Measurements from ENCODE around the gene NMU. TPM values are rescaled to one million over a fixed set of nuclear protein-coding genes. Genes with fewer than 3 reads are reported as not detected.
"Not testable (repeated sequence)": the region's sequence is repeated elsewhere in the genome, so short reads cannot be mapped to it uniquely, and the experiment has no call there.

Gene NMU
- polyA plus RNA-seq, 4 donors: 0.24 to 28.3 TPM; not detected in 2

DNA sequence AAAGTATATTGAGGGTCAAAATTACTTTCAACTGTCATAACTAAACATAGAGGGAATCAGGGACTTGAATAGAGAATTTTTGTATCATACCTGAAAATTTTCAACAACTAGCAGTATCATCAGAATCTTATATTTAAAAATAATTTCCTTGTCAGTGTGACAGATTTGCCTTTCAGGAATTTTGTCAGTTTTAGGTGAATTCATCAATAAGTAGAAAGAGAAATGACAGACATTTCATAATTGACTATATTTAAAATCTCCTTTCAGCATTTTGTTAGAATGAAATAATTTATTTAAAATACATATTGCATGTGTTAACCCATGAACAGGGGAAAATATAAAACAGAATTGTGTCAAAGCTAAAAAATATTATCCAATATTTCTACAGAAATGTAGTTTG is 35.5 kb downstream of the NMU start:
- peak; percentile 51 for FAIRE-seq
- DNase-seq: no peak
- Histone ChIP-seq H3K27me3 (ENCODE audit: control insufficient read depth in 3 of 3, insufficient read depth in 3 of 3, low read length in 3 of 3) (peaks cover 0 to 2% (median 0%) of the 10 kb centered on the region in 3 donors), H3K27ac (ENCODE audit: low read depth in 1 of 3, low read length in 2 of 3) (no peak overlapping the region), H3K4me3 (ENCODE audit: low read depth in 1 of 3, low read length in 3 of 3) (no peak overlapping the region), H3K4me1 (ENCODE audit: control insufficient read depth in 3 of 3, insufficient read depth in 2 of 3, low read depth in 1 of 3, low read length in 2 of 3) (no peaks in the 10 kb centered on the region), H3K9me3 (ENCODE audit: control insufficient read depth in 2 of 2, insufficient read depth in 1 of 2, low read depth in 1 of 2, low read length in 1 of 2) (peaks cover 0 to 2% of the 10 kb centered on the region in 2 donors), H3K36me3 (ENCODE audit: control insufficient read depth in 3 of 3, insufficient read depth in 2 of 3, low read depth in 1 of 3, low read length in 3 of 3) (no peaks in the 10 kb centered on the region)

DNA sequence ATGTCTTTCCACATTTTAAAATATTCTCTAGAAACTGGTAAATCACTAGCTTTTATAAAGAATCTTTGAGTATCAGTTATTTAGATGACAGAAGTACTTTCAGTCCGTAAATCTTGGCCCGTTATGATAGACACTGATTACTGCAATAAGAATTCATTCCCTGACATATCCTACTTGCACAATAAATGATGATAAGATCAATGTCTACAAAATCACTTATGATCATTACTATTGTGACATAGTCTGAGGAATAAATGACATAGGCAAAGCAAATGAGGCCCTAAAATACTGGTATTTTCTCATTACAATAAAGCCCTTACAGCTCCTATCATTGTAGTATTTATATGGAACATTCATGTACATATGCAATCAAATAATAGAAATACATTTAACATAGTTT is 37.5 kb downstream of the NMU start:
- H3K27me3 ChIP-seq (ENCODE audit: control insufficient read depth in 3 of 3, insufficient read depth in 3 of 3, low read length in 3 of 3): no peaks in the 10 kb centered on the region
- peaks cover 0 to 2% of the 10 kb centered on the region in 2 donors for H3K9me3 ChIP-seq (ENCODE audit: control insufficient read depth in 2 of 2, insufficient read depth in 1 of 2, low read depth in 1 of 2, low read length in 1 of 2)
- WGBS, 3 donors: 74 to 85% (median 79%) methylated on average over 2 of the region's 2 CpGs
- FAIRE-seq: no peak
- DNase-seq: no peak
- no peak overlapping the region for H3K27ac ChIP-seq (ENCODE audit: low read depth in 1 of 3, low read length in 2 of 3)
- H3K4me1 ChIP-seq (ENCODE audit: control insufficient read depth in 3 of 3, insufficient read depth in 2 of 3, low read depth in 1 of 3, low read length in 2 of 3): no peaks in the 10 kb centered on the region
- H3K36me3 ChIP-seq (ENCODE audit: control insufficient read depth in 3 of 3, insufficient read depth in 2 of 3, low read depth in 1 of 3, low read length in 3 of 3): no peaks in the 10 kb centered on the region
- no peak overlapping the region for H3K4me3 ChIP-seq (ENCODE audit: low read depth in 1 of 3, low read length in 3 of 3)

DNA sequence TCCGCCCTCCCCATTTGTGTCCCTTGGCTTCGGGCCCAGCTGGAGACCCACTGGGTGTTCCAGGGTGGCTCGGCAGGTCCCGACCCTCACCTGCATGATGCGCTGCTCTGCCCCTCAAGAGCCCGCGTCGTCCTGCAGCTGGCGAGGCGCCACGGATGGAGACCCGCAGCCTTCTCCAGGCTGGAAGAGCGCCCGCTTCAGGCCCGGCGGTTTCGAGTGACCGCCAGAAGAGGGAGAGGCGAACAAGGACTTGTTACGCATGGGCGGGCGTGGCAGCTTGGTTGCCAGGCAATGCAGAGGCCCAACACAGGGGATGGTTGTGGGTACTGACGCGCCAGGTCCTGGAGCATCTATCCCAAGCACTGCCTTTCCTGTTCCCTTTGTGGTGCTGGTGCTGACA is 44.1 kb downstream of the NMU start, which contains the start of gene PDCL2:
Gene PDCL2 (minus strand): TSS at position 232 of the 400 bp plus-strand sequence. CDS start 136 bp downstream, at position 96.
- H3K27me3 ChIP-seq (ENCODE audit: control insufficient read depth in 3 of 3, insufficient read depth in 3 of 3, low read length in 3 of 3): no peaks in the 10 kb centered on the region
- H3K36me3 ChIP-seq (ENCODE audit: control insufficient read depth in 3 of 3, insufficient read depth in 2 of 3, low read depth in 1 of 3, low read length in 3 of 3): no peaks in the 10 kb centered on the region
- H3K4me1 ChIP-seq (ENCODE audit: control insufficient read depth in 3 of 3, insufficient read depth in 2 of 3, low read depth in 1 of 3, low read length in 2 of 3): no peaks in the 10 kb centered on the region
- H3K9me3 ChIP-seq (ENCODE audit: control insufficient read depth in 2 of 2, insufficient read depth in 1 of 2, low read depth in 1 of 2, low read length in 1 of 2): no peaks in the 10 kb centered on the region
- 92 to 93% (median 92%) methylated on average over 24 of the region's 24 CpGs for WGBS, 3 donors
- FAIRE-seq: no peak
- DNase-seq: no peak
- H3K4me3 ChIP-seq (ENCODE audit: low read depth in 1 of 3, low read length in 3 of 3): no peak within 1 kb of the TSS
- no peak within 1 kb of the TSS for H3K27ac ChIP-seq (ENCODE audit: low read depth in 1 of 3, low read length in 2 of 3)

- Histone ChIP-seq H3K4me1 (ENCODE audit: control insufficient read depth in 3 of 3, insufficient read depth in 2 of 3, low read depth in 1 of 3, low read length in 2 of 3) (no peaks in the 10 kb centered on the region), H3K9me3 (ENCODE audit: control insufficient read depth in 2 of 2, insufficient read depth in 1 of 2, low read depth in 1 of 2, low read length in 1 of 2) (no peaks in the 10 kb centered on the region), H3K27me3 (ENCODE audit: control insufficient read depth in 3 of 3, insufficient read depth in 3 of 3, low read length in 3 of 3) (no peaks in the 10 kb centered on the region), H3K27ac (ENCODE audit: low read depth in 1 of 3, low read length in 2 of 3) (no peak overlapping the region), H3K36me3 (ENCODE audit: control insufficient read depth in 3 of 3, insufficient read depth in 2 of 3, low read depth in 1 of 3, low read length in 3 of 3) (no peaks in the 10 kb centered on the region), H3K4me3 (ENCODE audit: low read depth in 1 of 3, low read length in 3 of 3) (no peak overlapping the region)
- WGBS, 3 donors: 68 to 76% (median 74%) methylated on average over 2 of the region's 2 CpGs
- no peak for DNase-seq
- FAIRE-seq: no peak
Measured at GRCh38 chr4:55588160-55588559, 47.9 kb downstream of the NMU start.

- 70 to 94% methylated on average over 2 of the region's 2 CpGs; no CpG with 5 or more reads in 1 of the 3 donors for WGBS, 3 donors
- not testable (repeated sequence) for H3K4me1 ChIP-seq (ENCODE audit: control insufficient read depth in 3 of 3, insufficient read depth in 2 of 3, low read depth in 1 of 3, low read length in 2 of 3); H3K9me3 ChIP-seq (ENCODE audit: control insufficient read depth in 2 of 2, insufficient read depth in 1 of 2, low read depth in 1 of 2, low read length in 1 of 2); H3K4me3 ChIP-seq (ENCODE audit: low read depth in 1 of 3, low read length in 3 of 3); DNase-seq; H3K36me3 ChIP-seq (ENCODE audit: control insufficient read depth in 3 of 3, insufficient read depth in 2 of 3, low read depth in 1 of 3, low read length in 3 of 3); H3K27ac ChIP-seq (ENCODE audit: low read depth in 1 of 3, low read length in 2 of 3); FAIRE-seq; H3K27me3 ChIP-seq (ENCODE audit: control insufficient read depth in 3 of 3, insufficient read depth in 3 of 3, low read length in 3 of 3)
Measured at GRCh38 chr4:55582773-55583172, 53.3 kb downstream of the NMU start.

GRCh38 chr4:55578341-55579010 is 57.6 kb downstream of the NMU start:
- Histone ChIP-seq H3K27me3 (ENCODE audit: control insufficient read depth in 3 of 3, insufficient read depth in 3 of 3, low read length in 3 of 3) (no peaks in the 10 kb centered on the region), H3K4me3 (ENCODE audit: low read depth in 1 of 3, low read length in 3 of 3) (no peak overlapping the region), H3K4me1 (ENCODE audit: control insufficient read depth in 3 of 3, insufficient read depth in 2 of 3, low read depth in 1 of 3, low read length in 2 of 3) (no peaks in the 10 kb centered on the region), H3K36me3 (ENCODE audit: control insufficient read depth in 3 of 3, insufficient read depth in 2 of 3, low read depth in 1 of 3, low read length in 3 of 3) (no peaks in the 10 kb centered on the region), H3K9me3 (ENCODE audit: control insufficient read depth in 2 of 2, insufficient read depth in 1 of 2, low read depth in 1 of 2, low read length in 1 of 2) (peaks cover 0 to 12% of the 10 kb centered on the region in 2 donors), H3K27ac (ENCODE audit: low read depth in 1 of 3, low read length in 2 of 3) (no peak overlapping the region)
- no peak for DNase-seq
- no peak for FAIRE-seq

- Histone ChIP-seq H3K9me3 (ENCODE audit: control insufficient read depth in 2 of 2, insufficient read depth in 1 of 2, low read depth in 1 of 2, low read length in 1 of 2) (peaks cover 0 to 9% of the 10 kb centered on the region in 2 donors), H3K27ac (ENCODE audit: low read depth in 1 of 3, low read length in 2 of 3) (no peak overlapping the region), H3K36me3 (ENCODE audit: control insufficient read depth in 3 of 3, insufficient read depth in 2 of 3, low read depth in 1 of 3, low read length in 3 of 3) (no peaks in the 10 kb centered on the region), H3K27me3 (ENCODE audit: control insufficient read depth in 3 of 3, insufficient read depth in 3 of 3, low read length in 3 of 3) (no peaks in the 10 kb centered on the region), H3K4me1 (ENCODE audit: control insufficient read depth in 3 of 3, insufficient read depth in 2 of 3, low read depth in 1 of 3, low read length in 2 of 3) (no peaks in the 10 kb centered on the region), H3K4me3 (ENCODE audit: low read depth in 1 of 3, low read length in 3 of 3) (no peak overlapping the region)
- DNase-seq (no peak), FAIRE-seq (no peak)
- 60 to 77% (median 67%) methylated on average over 1 of the region's 1 CpG for WGBS, 3 donors
Measured at GRCh38 chr4:55575513-55575912, 60.6 kb downstream of the NMU start.

- no peaks in the 10 kb centered on the region for H3K4me1 ChIP-seq (ENCODE audit: control insufficient read depth in 3 of 3, insufficient read depth in 2 of 3, low read depth in 1 of 3, low read length in 2 of 3)
- H3K9me3 ChIP-seq (ENCODE audit: control insufficient read depth in 2 of 2, insufficient read depth in 1 of 2, low read depth in 1 of 2, low read length in 1 of 2): peaks cover 0 to 9% of the 10 kb centered on the region in 2 donors
- no peak for FAIRE-seq
- H3K36me3 ChIP-seq (ENCODE audit: control insufficient read depth in 3 of 3, insufficient read depth in 2 of 3, low read depth in 1 of 3, low read length in 3 of 3): no peaks in the 10 kb centered on the region
- 54 to 59% (median 57%) methylated on average over 1 of the region's 1 CpG for WGBS, 3 donors
- H3K27me3 ChIP-seq (ENCODE audit: control insufficient read depth in 3 of 3, insufficient read depth in 3 of 3, low read length in 3 of 3): no peaks in the 10 kb centered on the region
- no peak for DNase-seq
- H3K4me3 ChIP-seq (ENCODE audit: low read depth in 1 of 3, low read length in 3 of 3): no peak overlapping the region
- no peak overlapping the region for H3K27ac ChIP-seq (ENCODE audit: low read depth in 1 of 3, low read length in 2 of 3)
Measured at GRCh38 chr4:55574252-55574651, 61.8 kb downstream of the NMU start.

DNA sequence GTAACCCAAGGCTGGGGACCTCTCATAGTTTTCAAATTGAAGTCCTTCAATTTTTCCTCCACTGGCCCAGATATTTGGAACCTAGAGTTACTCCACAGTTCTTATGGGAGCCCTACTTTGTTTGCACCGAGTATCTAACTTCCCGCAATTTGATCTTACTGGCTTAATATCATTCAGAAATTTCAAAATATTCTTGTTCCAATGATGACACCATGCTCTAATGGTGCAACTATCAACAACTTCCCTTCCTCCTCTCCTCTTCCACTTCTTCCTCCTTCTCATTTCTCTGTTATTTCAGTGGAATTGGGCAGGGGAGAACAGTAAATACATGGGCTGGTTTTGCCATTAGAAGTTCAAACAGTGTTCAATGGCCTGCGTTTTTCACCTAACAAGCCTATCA is 64.3 kb downstream of the NMU start:
- no peaks in the 10 kb centered on the region for H3K36me3 ChIP-seq (ENCODE audit: control insufficient read depth in 3 of 3, insufficient read depth in 2 of 3, low read depth in 1 of 3, low read length in 3 of 3)
- H3K4me3 ChIP-seq (ENCODE audit: low read depth in 1 of 3, low read length in 3 of 3): no peak overlapping the region
- DNase-seq (no peak), FAIRE-seq (no peak)
- no peaks in the 10 kb centered on the region for H3K27me3 ChIP-seq (ENCODE audit: control insufficient read depth in 3 of 3, insufficient read depth in 3 of 3, low read length in 3 of 3)
- H3K27ac ChIP-seq (ENCODE audit: low read depth in 1 of 3, low read length in 2 of 3): no peak overlapping the region
- H3K4me1 ChIP-seq (ENCODE audit: control insufficient read depth in 3 of 3, insufficient read depth in 2 of 3, low read depth in 1 of 3, low read length in 2 of 3): no peaks in the 10 kb centered on the region
- WGBS, 3 donors: 72 to 83% (median 78%) methylated on average over 3 of the region's 3 CpGs
- H3K9me3 ChIP-seq (ENCODE audit: control insufficient read depth in 2 of 2, insufficient read depth in 1 of 2, low read depth in 1 of 2, low read length in 1 of 2): no peaks in the 10 kb centered on the region
